Measurements from ENCODE around the gene NTNG1.
A peak's percentile ranks its signal among the peaks of the same experiment; 100 is the strongest.
"Not testable (repeated sequence)": the region's sequence is repeated elsewhere in the genome, so short reads cannot be mapped to it uniquely, and the experiment has no call there.

NTNG1 gene

GRCh38 chr1:107140703-107141490, at the start of gene NTNG1:
Gene NTNG1, plus strand, starts transcription at chr1:107141039.
- no peaks in the 10 kb centered on the region for H3K27me3 ChIP-seq (ENCODE audit: control insufficient read depth, insufficient read depth, low read length)
- no peak within 1 kb of the TSS for H3K27ac ChIP-seq (ENCODE audit: low read length)
- WGBS (ENCODE audit: insufficient coverage, insufficient read length) = no CpG with 5 or more reads among the region's 79 CpGs
- peaks cover 1% of the 10 kb centered on the region; the same call in 1 of the 2 replicates for H3K4me1 ChIP-seq (ENCODE audit: control insufficient read depth, insufficient read depth, low read length)
- peak within 1 kb of the TSS; percentile 62; the same call in 1 of the 2 replicates for H3K4me3 ChIP-seq (ENCODE audit: low read length)
- no peaks in the 10 kb centered on the region for H3K36me3 ChIP-seq (ENCODE audit: control insufficient read depth, insufficient read depth, low read length)
- no peak for DNase-seq (ENCODE audit: low read depth, low spot score)
- no peaks in the 10 kb centered on the region for H3K9me3 ChIP-seq (ENCODE audit: control insufficient read depth, insufficient read depth, low read length)

GRCh38 chr1:107091418-107091817, 49.4 kb upstream of the NTNG1 start:
- Histone ChIP-seq H3K36me3 (ENCODE audit: control insufficient read depth, insufficient read depth, low read length) (no peaks in the 10 kb centered on the region), H3K4me1 (ENCODE audit: control insufficient read depth, insufficient read depth, low read length) (no peaks in the 10 kb centered on the region), H3K27ac (ENCODE audit: low read length) (no peak overlapping the region), H3K27me3 (ENCODE audit: control insufficient read depth, insufficient read depth, low read length) (no peaks in the 10 kb centered on the region), H3K9me3 (ENCODE audit: control insufficient read depth, insufficient read depth, low read length) (no peaks in the 10 kb centered on the region), H3K4me3 (ENCODE audit: low read length) (no peak overlapping the region)
- no peak for DNase-seq (ENCODE audit: low read depth, low spot score)
- no CpG with 5 or more reads among the region's 1 CpG for WGBS (ENCODE audit: insufficient coverage, insufficient read length)

GRCh38 chr1:107093395-107093794, 47.4 kb upstream of the NTNG1 start:
- not testable (repeated sequence) for H3K4me1 ChIP-seq (ENCODE audit: control insufficient read depth, insufficient read depth, low read length); H3K9me3 ChIP-seq (ENCODE audit: control insufficient read depth, insufficient read depth, low read length); H3K4me3 ChIP-seq (ENCODE audit: low read length); DNase-seq (ENCODE audit: low read depth, low spot score); H3K27ac ChIP-seq (ENCODE audit: low read length); H3K36me3 ChIP-seq (ENCODE audit: control insufficient read depth, insufficient read depth, low read length); H3K27me3 ChIP-seq (ENCODE audit: control insufficient read depth, insufficient read depth, low read length)
- WGBS (ENCODE audit: insufficient coverage, insufficient read length) = no CpG with 5 or more reads among the region's 1 CpG

- no peaks in the 10 kb centered on the region for H3K4me1 ChIP-seq (ENCODE audit: control insufficient read depth, insufficient read depth, low read length)
- no peaks in the 10 kb centered on the region for H3K9me3 ChIP-seq (ENCODE audit: control insufficient read depth, insufficient read depth, low read length)
- no peak for DNase-seq (ENCODE audit: low read depth, low spot score)
- H3K27ac ChIP-seq (ENCODE audit: low read length) = no peak overlapping the region
- no peaks in the 10 kb centered on the region for H3K27me3 ChIP-seq (ENCODE audit: control insufficient read depth, insufficient read depth, low read length)
- H3K36me3 ChIP-seq (ENCODE audit: control insufficient read depth, insufficient read depth, low read length) = no peaks in the 10 kb centered on the region
- no peak overlapping the region for H3K4me3 ChIP-seq (ENCODE audit: low read length)
Measured at GRCh38 chr1:107095647-107096046, 45.2 kb upstream of the NTNG1 start.

- no peak overlapping the region for H3K27ac ChIP-seq (ENCODE audit: low read length)
- no peaks in the 10 kb centered on the region for H3K36me3 ChIP-seq (ENCODE audit: control insufficient read depth, insufficient read depth, low read length)
- no peak overlapping the region for H3K4me3 ChIP-seq (ENCODE audit: low read length)
- no peaks in the 10 kb centered on the region for H3K9me3 ChIP-seq (ENCODE audit: control insufficient read depth, insufficient read depth, low read length)
- no peak for DNase-seq (ENCODE audit: low read depth, low spot score)
- H3K27me3 ChIP-seq (ENCODE audit: control insufficient read depth, insufficient read depth, low read length) = no peaks in the 10 kb centered on the region
- no peaks in the 10 kb centered on the region for H3K4me1 ChIP-seq (ENCODE audit: control insufficient read depth, insufficient read depth, low read length)
- WGBS (ENCODE audit: insufficient coverage, insufficient read length) = no CpG with 5 or more reads among the region's 2 CpGs
Measured at GRCh38 chr1:107096690-107097089, 44.1 kb upstream of the NTNG1 start.

GRCh38 chr1:107098961-107099360, 41.9 kb upstream of the NTNG1 start:
- Histone ChIP-seq H3K9me3 (ENCODE audit: control insufficient read depth, insufficient read depth, low read length) (no peaks in the 10 kb centered on the region), H3K36me3 (ENCODE audit: control insufficient read depth, insufficient read depth, low read length) (no peaks in the 10 kb centered on the region), H3K4me3 (ENCODE audit: low read length) (no peak overlapping the region), H3K27ac (ENCODE audit: low read length) (no peak overlapping the region), H3K27me3 (ENCODE audit: control insufficient read depth, insufficient read depth, low read length) (no peaks in the 10 kb centered on the region), H3K4me1 (ENCODE audit: control insufficient read depth, insufficient read depth, low read length) (no peaks in the 10 kb centered on the region)
- WGBS (ENCODE audit: insufficient coverage, insufficient read length) = no CpG with 5 or more reads among the region's 3 CpGs
- no peak for DNase-seq (ENCODE audit: low read depth, low spot score)

GRCh38 chr1:107100331-107100984, 40.4 kb upstream of the NTNG1 start:
- no peak for DNase-seq (ENCODE audit: low read depth, low spot score)
- Histone ChIP-seq H3K27me3 (ENCODE audit: control insufficient read depth, insufficient read depth, low read length) (no peaks in the 10 kb centered on the region), H3K36me3 (ENCODE audit: control insufficient read depth, insufficient read depth, low read length) (no peaks in the 10 kb centered on the region), H3K4me3 (ENCODE audit: low read length) (no peak overlapping the region), H3K4me1 (ENCODE audit: control insufficient read depth, insufficient read depth, low read length) (no peaks in the 10 kb centered on the region), H3K27ac (ENCODE audit: low read length) (no peak overlapping the region), H3K9me3 (ENCODE audit: control insufficient read depth, insufficient read depth, low read length) (no peaks in the 10 kb centered on the region)
- WGBS (ENCODE audit: insufficient coverage, insufficient read length) = no CpG with 5 or more reads among the region's 3 CpGs

GRCh38 chr1:107105914-107106313, 34.9 kb upstream of the NTNG1 start:
- Histone ChIP-seq H3K4me1 (ENCODE audit: control insufficient read depth, insufficient read depth, low read length) (no peaks in the 10 kb centered on the region), H3K27ac (ENCODE audit: low read length) (no peak overlapping the region), H3K36me3 (ENCODE audit: control insufficient read depth, insufficient read depth, low read length) (no peaks in the 10 kb centered on the region), H3K4me3 (ENCODE audit: low read length) (no peak overlapping the region), H3K9me3 (ENCODE audit: control insufficient read depth, insufficient read depth, low read length) (no peaks in the 10 kb centered on the region), H3K27me3 (ENCODE audit: control insufficient read depth, insufficient read depth, low read length) (no peaks in the 10 kb centered on the region)
- DNase-seq (ENCODE audit: low read depth, low spot score) = no peak
- no CpG with 5 or more reads among the region's 3 CpGs for WGBS (ENCODE audit: insufficient coverage, insufficient read length)

- Histone ChIP-seq H3K4me1 (ENCODE audit: control insufficient read depth, insufficient read depth, low read length) (no peaks in the 10 kb centered on the region), H3K27ac (ENCODE audit: low read length) (no peak overlapping the region), H3K27me3 (ENCODE audit: control insufficient read depth, insufficient read depth, low read length) (no peaks in the 10 kb centered on the region), H3K9me3 (ENCODE audit: control insufficient read depth, insufficient read depth, low read length) (no peaks in the 10 kb centered on the region), H3K36me3 (ENCODE audit: control insufficient read depth, insufficient read depth, low read length) (no peaks in the 10 kb centered on the region), H3K4me3 (ENCODE audit: low read length) (no peak overlapping the region)
- 100% methylated on average over 2 of the region's 4 CpGs for WGBS (ENCODE audit: insufficient coverage, insufficient read length)
- no peak for DNase-seq (ENCODE audit: low read depth, low spot score)
Measured at GRCh38 chr1:107110326-107110725, 30.5 kb upstream of the NTNG1 start.

- H3K9me3 ChIP-seq (ENCODE audit: control insufficient read depth, insufficient read depth, low read length) = no peaks in the 10 kb centered on the region
- H3K27me3 ChIP-seq (ENCODE audit: control insufficient read depth, insufficient read depth, low read length) = no peaks in the 10 kb centered on the region
- no peaks in the 10 kb centered on the region for H3K36me3 ChIP-seq (ENCODE audit: control insufficient read depth, insufficient read depth, low read length)
- H3K27ac ChIP-seq (ENCODE audit: low read length) = no peak overlapping the region
- H3K4me1 ChIP-seq (ENCODE audit: control insufficient read depth, insufficient read depth, low read length) = no peaks in the 10 kb centered on the region
- DNase-seq (ENCODE audit: low read depth, low spot score) = no peak
- H3K4me3 ChIP-seq (ENCODE audit: low read length) = no peak overlapping the region
Measured at GRCh38 chr1:107116306-107116790, 24.5 kb upstream of the NTNG1 start.

- Histone ChIP-seq H3K9me3 (ENCODE audit: control insufficient read depth, insufficient read depth, low read length) (no peaks in the 10 kb centered on the region), H3K27me3 (ENCODE audit: control insufficient read depth, insufficient read depth, low read length) (no peaks in the 10 kb centered on the region), H3K36me3 (ENCODE audit: control insufficient read depth, insufficient read depth, low read length) (no peaks in the 10 kb centered on the region), H3K27ac (ENCODE audit: low read length) (no peak overlapping the region), H3K4me3 (ENCODE audit: low read length) (no peak overlapping the region), H3K4me1 (ENCODE audit: control insufficient read depth, insufficient read depth, low read length) (no peaks in the 10 kb centered on the region)
- DNase-seq (ENCODE audit: low read depth, low spot score) = no peak
- WGBS (ENCODE audit: insufficient coverage, insufficient read length) = no CpG with 5 or more reads among the region's 3 CpGs
Measured at GRCh38 chr1:107122225-107122624, 18.6 kb upstream of the NTNG1 start.

All from iPS DF 6.9 (cell line).